ENCODE data around the gene NACA2.

NACA2 gene

DNA sequence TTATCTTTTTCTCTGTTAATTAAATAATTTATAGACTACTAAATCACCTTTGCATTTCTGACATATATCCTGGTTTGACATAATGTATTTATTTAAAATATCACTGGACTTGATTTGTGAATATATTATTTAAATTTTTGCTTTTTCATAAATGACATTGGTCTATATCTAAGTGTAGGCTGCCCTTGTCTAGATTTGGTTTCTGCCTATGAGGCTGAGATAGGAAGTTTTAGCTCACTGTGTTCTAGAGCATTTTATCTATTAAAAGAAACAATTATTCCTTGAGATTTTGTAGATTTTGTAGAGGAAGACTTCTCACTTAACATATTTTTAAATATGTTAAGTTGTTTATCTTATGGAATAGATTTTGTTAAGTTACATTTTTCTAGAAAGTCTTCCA lies 43.9 kb downstream of the NACA2 start:
- Histone ChIP-seq H3K9ac (ENCODE audit: low read length in 2 of 2) (no peak overlapping the region), H3K9me3 (ENCODE audit: control insufficient read depth in 2 of 2, low read length in 2 of 2) (no peaks in the 10 kb centered on the region), H3K36me3 (ENCODE audit: control insufficient read depth in 2 of 2, insufficient read depth in 2 of 2, low read length in 2 of 2) (no peaks in the 10 kb centered on the region), H3K27ac (ENCODE audit: low read length) (no peak overlapping the region), H3K4me3 (ENCODE audit: low read length in 2 of 2) (no peak overlapping the region), H3K27me3 (ENCODE audit: control insufficient read depth in 1 of 2, insufficient read depth in 2 of 2, low read length in 2 of 2) (no peaks in the 10 kb centered on the region), H3K4me1 (ENCODE audit: control insufficient read depth, insufficient read depth, low read length) (no peaks in the 10 kb centered on the region)

DNA sequence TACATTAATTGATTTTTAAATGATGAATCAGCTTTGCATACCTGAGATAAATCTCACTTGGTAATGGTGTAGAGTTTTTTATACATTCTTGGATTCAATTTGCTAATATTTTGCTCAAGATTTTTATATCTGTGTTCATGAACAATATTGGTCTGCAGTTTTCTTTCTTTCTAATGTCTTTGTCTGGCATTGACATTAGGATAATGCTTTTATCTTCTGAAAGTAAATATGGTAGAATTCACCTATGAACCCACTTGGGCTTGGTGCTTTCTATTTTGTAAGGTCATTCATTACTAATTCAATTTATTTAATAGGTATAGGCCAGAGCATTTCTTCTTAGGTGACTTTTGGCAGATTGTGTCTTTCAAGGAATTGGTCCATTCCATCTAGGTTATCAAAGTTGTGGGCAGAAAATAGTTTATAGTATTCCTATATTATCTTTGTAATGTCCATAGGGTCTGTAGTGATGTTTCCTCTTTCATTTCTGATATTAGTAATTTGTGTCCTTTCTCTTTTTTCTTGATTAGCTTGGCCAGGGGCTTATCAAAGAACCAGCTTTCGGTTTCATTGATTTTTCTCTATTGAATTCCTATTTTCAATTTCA lies 45.6 kb downstream of the NACA2 start:
- Histone ChIP-seq H3K4me3 (ENCODE audit: low read length in 2 of 2) (no peak overlapping the region), H3K9ac (ENCODE audit: low read length in 2 of 2) (no peak overlapping the region), H3K9me3 (ENCODE audit: control insufficient read depth in 2 of 2, low read length in 2 of 2) (peaks cover 0 to 7% of the 10 kb centered on the region in 2 donors), H3K36me3 (ENCODE audit: control insufficient read depth in 2 of 2, insufficient read depth in 2 of 2, low read length in 2 of 2) (no peaks in the 10 kb centered on the region), H3K27me3 (ENCODE audit: control insufficient read depth in 1 of 2, insufficient read depth in 2 of 2, low read length in 2 of 2) (no peaks in the 10 kb centered on the region), H3K4me1 (ENCODE audit: control insufficient read depth, insufficient read depth, low read length) (no peaks in the 10 kb centered on the region), H3K27ac (ENCODE audit: low read length) (no peak overlapping the region)

DNA sequence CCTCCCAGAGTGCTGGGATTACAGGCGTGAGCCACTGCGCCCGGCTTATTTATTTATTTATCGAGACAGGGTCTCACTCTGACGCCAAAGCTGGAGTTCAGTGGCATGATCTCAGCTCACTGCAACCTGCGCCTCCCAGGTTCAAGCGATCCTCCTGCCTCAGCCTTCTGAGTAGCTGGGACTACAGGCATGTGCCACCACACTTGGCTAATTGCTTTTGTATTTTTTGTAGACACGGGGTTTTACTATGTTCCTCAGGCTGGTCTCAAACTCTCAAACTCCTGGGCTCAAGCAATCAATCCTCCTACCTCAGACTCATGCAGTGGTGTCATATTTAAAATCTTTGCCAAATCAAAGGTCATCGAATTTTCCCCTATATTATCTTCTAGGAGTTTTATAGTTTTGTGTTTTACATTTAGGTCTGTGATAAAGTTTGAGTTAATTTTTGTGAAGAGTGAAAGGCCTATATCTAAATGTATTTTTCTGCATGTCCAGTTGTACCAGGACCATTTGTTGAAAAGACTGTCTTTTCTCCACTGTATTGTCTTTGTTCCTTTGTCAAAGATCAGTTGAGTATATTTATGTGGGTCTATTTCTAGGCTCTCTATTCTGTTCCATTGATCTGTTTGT lies 47.1 kb downstream of the NACA2 start:
- Histone ChIP-seq H3K9ac (ENCODE audit: low read length in 2 of 2) (no peak overlapping the region), H3K27me3 (ENCODE audit: control insufficient read depth in 1 of 2, insufficient read depth in 2 of 2, low read length in 2 of 2) (no peaks in the 10 kb centered on the region), H3K27ac (ENCODE audit: low read length) (no peak overlapping the region), H3K4me1 (ENCODE audit: control insufficient read depth, insufficient read depth, low read length) (no peaks in the 10 kb centered on the region), H3K36me3 (ENCODE audit: control insufficient read depth in 2 of 2, insufficient read depth in 2 of 2, low read length in 2 of 2) (no peaks in the 10 kb centered on the region), H3K9me3 (ENCODE audit: control insufficient read depth in 2 of 2, low read length in 2 of 2) (peaks cover 0 to 7% of the 10 kb centered on the region in 2 donors), H3K4me3 (ENCODE audit: low read length in 2 of 2) (no peak overlapping the region)

DNA sequence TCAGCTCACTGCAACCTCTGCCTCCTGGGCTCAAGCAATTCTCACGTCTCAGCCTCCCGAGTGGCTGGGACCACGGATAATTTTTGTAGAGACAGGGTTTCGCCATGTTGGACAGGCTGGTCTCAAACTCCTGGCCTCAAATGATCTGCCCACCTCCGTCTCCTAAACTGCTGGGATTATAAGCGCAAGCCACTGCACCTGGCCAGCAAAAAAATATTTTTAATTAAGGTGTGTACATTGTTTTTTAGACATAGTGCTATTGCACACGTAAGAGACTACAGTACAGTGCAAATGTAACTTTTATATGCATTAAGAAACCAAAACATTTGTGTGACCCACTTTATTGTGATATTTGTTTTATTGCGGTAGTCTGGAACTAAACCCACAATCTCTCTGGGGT lies 49.0 kb downstream of the NACA2 start:
- H3K36me3 ChIP-seq (ENCODE audit: control insufficient read depth in 2 of 2, insufficient read depth in 2 of 2, low read length in 2 of 2): no peaks in the 10 kb centered on the region
- H3K4me1 ChIP-seq (ENCODE audit: control insufficient read depth, insufficient read depth, low read length): no peaks in the 10 kb centered on the region
- no peaks in the 10 kb centered on the region for H3K27me3 ChIP-seq (ENCODE audit: control insufficient read depth in 1 of 2, insufficient read depth in 2 of 2, low read length in 2 of 2)
- no peak overlapping the region for H3K9ac ChIP-seq (ENCODE audit: low read length in 2 of 2)
- peaks cover 0 to 7% of the 10 kb centered on the region in 2 donors for H3K9me3 ChIP-seq (ENCODE audit: control insufficient read depth in 2 of 2, low read length in 2 of 2)
- no peak overlapping the region for H3K27ac ChIP-seq (ENCODE audit: low read length)
- H3K4me3 ChIP-seq (ENCODE audit: low read length in 2 of 2): no peak overlapping the region

DNA sequence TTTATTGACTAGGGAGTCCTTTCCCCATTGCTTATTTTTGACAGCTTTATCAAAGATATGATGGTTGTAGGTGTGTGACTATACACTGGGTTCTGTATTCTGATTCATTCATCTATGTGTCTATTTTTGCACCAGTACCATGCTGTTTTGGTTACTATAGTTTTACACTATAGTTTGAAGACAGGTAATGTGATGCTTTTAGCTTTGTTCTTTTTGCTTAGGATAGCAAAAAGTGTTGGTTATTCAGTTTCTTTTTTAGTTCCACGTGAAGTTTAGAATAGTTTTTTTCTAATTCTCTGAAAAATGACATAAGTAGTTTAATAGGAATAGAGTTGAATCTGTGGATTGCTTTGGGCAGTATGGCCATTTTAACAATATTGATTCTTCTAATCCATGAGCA lies 50.1 kb downstream of the NACA2 start:
- no peak overlapping the region for H3K27ac ChIP-seq (ENCODE audit: low read length)
- H3K9ac ChIP-seq (ENCODE audit: low read length in 2 of 2): no peak overlapping the region
- peaks cover 0 to 7% of the 10 kb centered on the region in 2 donors for H3K9me3 ChIP-seq (ENCODE audit: control insufficient read depth in 2 of 2, low read length in 2 of 2)
- H3K4me1 ChIP-seq (ENCODE audit: control insufficient read depth, insufficient read depth, low read length): no peaks in the 10 kb centered on the region
- no peaks in the 10 kb centered on the region for H3K36me3 ChIP-seq (ENCODE audit: control insufficient read depth in 2 of 2, insufficient read depth in 2 of 2, low read length in 2 of 2)
- H3K4me3 ChIP-seq (ENCODE audit: low read length in 2 of 2): no peak overlapping the region
- H3K27me3 ChIP-seq (ENCODE audit: control insufficient read depth in 1 of 2, insufficient read depth in 2 of 2, low read length in 2 of 2): no peaks in the 10 kb centered on the region
